ENCODE data around the gene NTM.

- TF ChIP-seq, protein P1, sequence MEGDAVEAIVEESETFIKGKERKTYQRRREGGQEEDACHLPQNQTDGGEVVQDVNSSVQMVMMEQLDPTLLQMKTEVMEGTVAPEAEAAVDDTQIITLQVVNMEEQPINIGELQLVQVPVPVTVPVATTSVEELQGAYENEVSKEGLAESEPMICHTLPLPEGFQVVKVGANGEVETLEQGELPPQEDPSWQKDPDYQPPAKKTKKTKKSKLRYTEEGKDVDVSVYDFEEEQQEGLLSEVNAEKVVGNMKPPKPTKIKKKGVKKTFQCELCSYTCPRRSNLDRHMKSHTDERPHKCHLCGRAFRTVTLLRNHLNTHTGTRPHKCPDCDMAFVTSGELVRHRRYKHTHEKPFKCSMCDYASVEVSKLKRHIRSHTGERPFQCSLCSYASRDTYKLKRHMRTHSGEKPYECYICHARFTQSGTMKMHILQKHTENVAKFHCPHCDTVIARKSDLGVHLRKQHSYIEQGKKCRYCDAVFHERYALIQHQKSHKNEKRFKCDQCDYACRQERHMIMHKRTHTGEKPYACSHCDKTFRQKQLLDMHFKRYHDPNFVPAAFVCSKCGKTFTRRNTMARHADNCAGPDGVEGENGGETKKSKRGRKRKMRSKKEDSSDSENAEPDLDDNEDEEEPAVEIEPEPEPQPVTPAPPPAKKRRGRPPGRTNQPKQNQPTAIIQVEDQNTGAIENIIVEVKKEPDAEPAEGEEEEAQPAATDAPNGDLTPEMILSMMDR (IDR thresholded peaks at IDR 0.05): no peak
- TF ChIP-seq POLR2AphosphoS5 (IDR thresholded peaks at IDR 0.05) (no peak), EP300 (IDR thresholded peaks at IDR 0.05; ENCODE audit: low read depth) (no peak)
Measured at GRCh38 chr11:131684111-131685060, 314.0 kb downstream of the NTM start.

All from transverse colon (tissue), 4 donors.